NCI-H1417 (cell line): ENCODE measurements around the gene NUP42.

Source experiments
- DNase-seq, 3 experiments: peaks; one replicate each; lab custom pipeline; 2025; lab: John Stamatoyannopoulos, UW

Gene NUP42

GRCh38 chr7:23234569-23235296 lies 52.9 kb downstream of the NUP42 start:
- no peak for DNase-seq

- DNase-seq, result no peak
Observed at GRCh38 chr7:23235813-23236221, 54.0 kb downstream of the NUP42 start.

GRCh38 chr7:23237000-23237399 lies 55.2 kb downstream of the NUP42 start:
- no peak for DNase-seq

GRCh38 chr7:23238983-23239652 lies 57.3 kb downstream of the NUP42 start:
- DNase-seq, result no peak

GRCh38 chr7:23239698-23240097 lies 57.9 kb downstream of the NUP42 start:
- DNase-seq, result no peak

GRCh38 chr7:23242321-23242720 lies 60.5 kb downstream of the NUP42 start:
- no peak for DNase-seq

- DNase-seq, result no peak
Observed at GRCh38 chr7:23242935-23243334, 61.1 kb downstream of the NUP42 start.

- no peak for DNase-seq
Observed at GRCh38 chr7:23246555-23246954, 64.7 kb downstream of the NUP42 start, which contains the start of gene GPNMB. GPNMB (plus strand) TSS chr7:23246775; CDS start chr7:23246858, 83 bp downstream.

GRCh38 chr7:23247046-23247602 lies 65.3 kb downstream of the NUP42 start:
- no peak for DNase-seq

- DNase-seq, result no peak
Observed at GRCh38 chr7:23247603-23248335, 65.9 kb downstream of the NUP42 start.

GRCh38 chr7:23249486-23249885 lies 67.6 kb downstream of the NUP42 start:
- no peak for DNase-seq
